B cell (primary cell): Measurements from ENCODE around the gene HPS5.

Experiments
- CTCF ChIP-seq: fragments of 200-600 bp; IDR thresholded peaks from one replicate; pipeline ENCODE4 v1.8.0; 2022; ENCODE audit warnings: antibody characterized with exemption, mild to moderate bottlenecking
- EZH2 ChIP-seq: IDR thresholded peaks from 2 replicates; pipeline ENCODE4 v1.6.1; 2012; ENCODE audit warnings: borderline replicate concordance, low read depth, mild to moderate bottlenecking, moderate library complexity, low read length; ENCODE audit not compliant: insufficient read depth, poor library complexity, severe bottlenecking

- no peak for TF ChIP-seq EZH2
- TF ChIP-seq CTCF, result no peak
These were observed 86.3 kb downstream of the HPS5 start for GRCh38 chr11:18235394-18236334.
